Measurements from ENCODE around the gene ITPR1.

- TF ChIP-seq SIN3A (IDR thresholded peaks at IDR 0.05; ENCODE audit: borderline replicate concordance, insufficient read depth, low read length) (no peak), POLR2AphosphoS5 (IDR thresholded peaks at IDR 0.05; ENCODE audit: low read depth, low read length) (no peak), FOXP2 (optimal IDR thresholded peaks at IDR 0.05; ENCODE audit: borderline replicate concordance, extremely low read depth, extremely low read length, insufficient read depth) (no peak)
Measured at GRCh38 chr3:4726549-4726948, 233.4 kb downstream of the ITPR1 start.

All from PFSK-1 (cell line).